CD8-positive, alpha-beta memory T cell (primary cell): ENCODE measurements around the gene MOB3B. TPM values are rescaled to one million over a fixed set of nuclear protein-coding genes. Genes with fewer than 3 reads are reported as not detected.
A peak's percentile ranks its signal among the peaks of the same experiment; 100 is the strongest.

Experiments
- CTCF ChIA-PET: fragments of 350-600 bp; sonication (Branson Sonifier 250); formaldehyde crosslinking; loops from one replicate; lab custom pipeline; 2021; ENCODE audit warnings: antibody characterized with exemption; lab: Charles Lee
- POLR2A ChIA-PET: fragments of 350-600 bp; sonication (Branson Sonifier 250); formaldehyde crosslinking; loops from one replicate; lab custom pipeline; 2021; ENCODE audit warnings: antibody characterized with exemption; lab: Charles Lee
- DNase-seq, 5 donors: peaks; one replicate each; pipeline versions ENCODE4 v3.0.0 to v3.0.0-alpha.2; 2020 to 2022; ENCODE audit warnings: mixed read lengths in 1 of 5
- H3K27ac ChIP-seq: one replicate; pipeline ENCODE4 v1.7.0; 2013; ENCODE audit warnings: low read depth, mild to moderate bottlenecking, low read length, moderate library complexity
- H3K27me3 ChIP-seq: 2 replicates; pipeline ENCODE4 v1.7.0; 2013; ENCODE audit warnings: low read length, mild to moderate bottlenecking; ENCODE audit not compliant: insufficient read depth, poor library complexity, severe bottlenecking
- H3K36me3 ChIP-seq: 2 replicates; pipeline ENCODE4 v1.7.0; 2013; ENCODE audit warnings: mild to moderate bottlenecking, low read length, moderate library complexity; ENCODE audit not compliant: insufficient read depth
- H3K4me1 ChIP-seq: 2 replicates; pipeline ENCODE4 v1.7.0; 2013; ENCODE audit warnings: mild to moderate bottlenecking, low read length, moderate library complexity; ENCODE audit not compliant: insufficient read depth
- H3K4me3 ChIP-seq: 2 replicates; pipeline ENCODE4 v1.7.0; 2013; ENCODE audit warnings: mild to moderate bottlenecking, low read length
- H3K9me3 ChIP-seq: 2 replicates; pipeline ENCODE4 v1.7.0; 2013; ENCODE audit warnings: mild to moderate bottlenecking, low read length
- H3K27ac Mint-ChIP-seq, 8 donors: one replicate each; pipeline ENCODE4 v1.8.0; 2020 to 2021; ENCODE audit warnings: mixed read lengths in 8 of 8, mild to moderate bottlenecking in 6 of 8, inconsistent platforms in 3 of 8, moderate library complexity in 3 of 8
- H3K27me3 Mint-ChIP-seq, 2 donors: one replicate each; pipeline ENCODE4 v1.8.0; 2020 to 2021; ENCODE audit warnings: mixed read lengths in 2 of 2, mild to moderate bottlenecking in 1 of 2, moderate library complexity in 1 of 2
- H3K36me3 Mint-ChIP-seq, 3 donors: one replicate each; pipeline ENCODE4 v1.8.0; 2020 to 2021; ENCODE audit warnings: mixed read lengths in 3 of 3, inconsistent platforms in 1 of 3, mild to moderate bottlenecking in 1 of 3
- H3K4me1 Mint-ChIP-seq, 3 donors: one replicate each; pipeline ENCODE4 v1.8.0; 2020 to 2021; ENCODE audit warnings: mixed read lengths in 3 of 3, inconsistent platforms in 1 of 3, mild to moderate bottlenecking in 1 of 3
- H3K4me3 Mint-ChIP-seq, 7 donors: one replicate each; pipeline ENCODE4 v1.8.0; 2020 to 2021; ENCODE audit warnings: mixed read lengths in 7 of 7, mild to moderate bottlenecking in 6 of 7, moderate library complexity in 4 of 7, inconsistent platforms in 2 of 7
- H3K9me3 Mint-ChIP-seq, 5 donors: one replicate each; pipeline ENCODE4 v1.8.0; 2020 to 2022; ENCODE audit warnings: mixed read lengths in 5 of 5, mild to moderate bottlenecking in 3 of 5, moderate library complexity in 2 of 5, inconsistent platforms in 1 of 5
- polyA plus RNA-seq: library from polyadenylated mRNA; unstranded; fragments of 300-500 nt; fragmentation: Illumina TruSeq; gene quantifications from one replicate; pipeline ENCODE4 v1.2.3, GENCODE V29; 2021
- total RNA-seq, 2 experiments: library from RNA; stranded (reverse); gene quantifications; one replicate each; pipeline ENCODE4 v1.2.3, GENCODE V29; 2021

The MOB3B gene
- total and polyA plus RNA-seq, 3 experiments from 2014 or later, result 0.07 to 0.29 (median 0.20) TPM

DNA sequence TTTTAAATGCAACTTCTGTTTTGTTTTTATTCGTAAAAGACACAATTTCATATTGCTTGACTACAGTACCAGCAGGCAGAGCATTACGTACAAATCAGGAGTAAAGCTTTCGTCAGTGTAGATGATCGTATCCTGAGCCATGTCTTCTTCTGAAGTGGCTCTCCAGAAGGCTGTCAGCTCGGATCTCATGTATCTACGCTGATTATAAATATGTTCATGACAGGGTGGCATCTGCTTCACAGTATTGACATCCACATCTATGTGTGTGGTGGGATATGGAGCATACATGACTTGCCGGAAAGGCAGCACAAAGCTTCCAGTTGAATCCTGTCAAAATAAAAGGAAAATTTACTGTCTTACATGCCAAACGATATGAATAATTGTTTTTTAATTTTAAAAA lies 26.9 kb upstream of the MOB3B start:
- no peaks in the 10 kb centered on the region for H3K9me3 Mint-ChIP-seq
- H3K27ac Mint-ChIP-seq, result no peak overlapping the region
- ChIA-PET CTCF (no interaction called here), POLR2A (no interaction called here)
- no peaks in the 10 kb centered on the region for H3K27me3 Mint-ChIP-seq
- H3K4me3 Mint-ChIP-seq, result no peak overlapping the region
- Histone ChIP-seq H3K4me3 (no peak overlapping the region), H3K9me3 (no peaks in the 10 kb centered on the region), H3K27ac (no peak overlapping the region), H3K4me1 (no peaks in the 10 kb centered on the region), H3K36me3 (peaks cover 10% of the 10 kb centered on the region), H3K27me3 (no peaks in the 10 kb centered on the region)
- no peak for DNase-seq
- peaks cover 0 to under 1% (median 0%) of the 10 kb centered on the region in 3 donors for H3K4me1 Mint-ChIP-seq
- peaks cover 12 to 71% (median 24%) of the 10 kb centered on the region in 3 donors for H3K36me3 Mint-ChIP-seq

DNA sequence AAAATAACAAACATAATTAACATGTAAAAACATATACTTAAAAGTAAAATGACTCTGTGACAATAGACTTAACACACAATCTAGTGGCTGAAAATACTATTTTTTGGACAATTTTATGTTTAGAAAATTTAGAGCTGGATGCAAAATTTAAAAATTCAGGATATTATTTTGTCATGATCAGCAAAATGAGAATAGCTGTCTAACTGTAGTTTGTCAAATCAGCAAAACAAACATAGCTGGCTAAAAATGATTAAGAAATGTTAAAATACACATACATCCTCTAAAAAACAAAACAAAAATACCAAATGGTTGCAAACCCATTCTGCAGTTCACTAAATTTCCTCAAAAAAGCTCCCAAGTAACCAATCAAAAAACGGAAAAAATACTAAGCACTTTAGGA lies 25.1 kb upstream of the MOB3B start:
- no peak overlapping the region for H3K4me3 Mint-ChIP-seq
- Histone ChIP-seq H3K27me3 (no peaks in the 10 kb centered on the region), H3K36me3 (peaks cover 5% of the 10 kb centered on the region), H3K27ac (no peak overlapping the region), H3K4me1 (no peaks in the 10 kb centered on the region), H3K9me3 (no peaks in the 10 kb centered on the region), H3K4me3 (no peak overlapping the region)
- no peaks in the 10 kb centered on the region for H3K27me3 Mint-ChIP-seq
- DNase-seq, result no peak
- H3K27ac Mint-ChIP-seq, result peak overlapping the region in 2 of 8 donors; percentile 7 to 65
- CTCF ChIA-PET, result no interaction called here
- H3K36me3 Mint-ChIP-seq, result peaks cover 12 to 71% (median 25%) of the 10 kb centered on the region in 3 donors
- POLR2A ChIA-PET, result no interaction called here
- H3K4me1 Mint-ChIP-seq, result no peaks in the 10 kb centered on the region
- no peaks in the 10 kb centered on the region for H3K9me3 Mint-ChIP-seq

DNA sequence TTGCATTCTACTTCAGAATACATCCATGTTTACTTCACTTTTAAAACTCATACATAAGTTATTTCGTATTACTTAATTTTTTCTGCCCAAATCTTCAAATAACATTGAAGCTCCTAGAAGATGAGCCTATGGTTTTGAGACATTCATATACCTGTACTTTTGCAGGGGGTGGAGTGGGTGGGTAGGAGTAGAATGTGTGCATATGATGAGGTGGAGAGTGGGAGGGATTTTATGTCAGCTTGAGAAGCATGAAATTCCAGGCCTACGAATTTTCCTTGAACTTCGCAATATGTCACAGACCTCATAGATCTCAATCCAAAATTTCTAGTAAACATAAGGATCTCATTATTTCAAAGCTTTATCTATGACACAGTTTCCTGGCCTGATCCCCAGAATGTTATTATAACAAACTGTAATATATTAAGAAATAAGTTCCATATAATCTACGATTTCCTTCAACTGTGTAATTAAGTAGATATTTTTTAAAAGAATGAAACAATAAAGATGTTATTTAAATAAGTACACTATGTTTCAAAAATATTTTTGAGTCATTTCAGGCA lies 19.7 kb upstream of the MOB3B start:
- Histone ChIP-seq H3K4me3 (no peak overlapping the region), H3K4me1 (no peaks in the 10 kb centered on the region), H3K27ac (no peak overlapping the region), H3K9me3 (no peaks in the 10 kb centered on the region), H3K36me3 (no peaks in the 10 kb centered on the region), H3K27me3 (no peaks in the 10 kb centered on the region)
- CTCF ChIA-PET, result no interaction called here
- no peak for DNase-seq
- no peak overlapping the region for H3K27ac Mint-ChIP-seq
- POLR2A ChIA-PET, result no interaction called here
- H3K4me1 Mint-ChIP-seq, result no peaks in the 10 kb centered on the region
- no peaks in the 10 kb centered on the region for H3K9me3 Mint-ChIP-seq
- H3K4me3 Mint-ChIP-seq, result no peak overlapping the region
- peaks cover 16 to 66% (median 26%) of the 10 kb centered on the region in 3 donors for H3K36me3 Mint-ChIP-seq
- H3K27me3 Mint-ChIP-seq, result no peaks in the 10 kb centered on the region

DNA sequence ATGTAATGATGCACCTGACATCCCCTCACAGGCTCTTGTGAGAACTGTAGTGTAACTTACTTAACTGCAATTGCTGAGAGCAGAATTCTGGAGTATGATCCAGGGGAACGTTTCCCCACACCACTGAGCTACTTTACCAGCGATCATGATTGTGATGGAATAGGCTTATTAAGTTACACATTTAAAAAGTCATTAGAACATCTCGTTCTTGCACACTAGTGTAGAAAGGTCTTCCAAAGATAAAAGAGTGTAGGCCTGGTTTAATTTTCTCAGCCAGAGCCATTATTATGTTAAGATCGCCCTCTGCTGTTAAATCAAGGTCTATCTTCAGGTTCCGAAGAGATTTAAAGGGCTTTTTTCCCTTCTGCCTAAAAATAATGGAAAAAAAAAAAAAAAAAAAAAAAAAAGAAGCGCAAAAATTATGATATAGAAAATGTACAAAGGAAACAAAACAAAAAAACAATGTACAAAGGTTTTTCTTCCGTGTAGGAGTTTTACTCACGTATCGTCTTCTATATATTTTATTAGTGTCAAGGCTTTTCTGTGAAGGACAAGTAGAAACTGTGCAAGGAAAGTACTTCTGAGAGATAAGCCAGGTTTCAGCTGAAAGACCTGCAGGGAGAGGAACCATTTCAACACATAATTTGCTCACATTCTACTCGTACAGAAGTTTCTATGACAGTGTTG lies 18.6 kb upstream of the MOB3B start:
- H3K27ac ChIP-seq, result no peak overlapping the region
- no peaks in the 10 kb centered on the region for H3K27me3 Mint-ChIP-seq
- no peak overlapping the region for H3K27ac Mint-ChIP-seq
- peaks cover 9 to 63% (median 17%) of the 10 kb centered on the region in 3 donors for H3K36me3 Mint-ChIP-seq
- no peak for DNase-seq
- H3K4me1 Mint-ChIP-seq, result no peaks in the 10 kb centered on the region
- H3K4me1 ChIP-seq, result no peaks in the 10 kb centered on the region
- H3K27me3 ChIP-seq, result no peaks in the 10 kb centered on the region
- H3K4me3 ChIP-seq, result no peak overlapping the region
- no peaks in the 10 kb centered on the region for H3K9me3 ChIP-seq
- no peak overlapping the region for H3K4me3 Mint-ChIP-seq
- ChIA-PET POLR2A (interaction anchor here (0.6 kb wide), 1 partner anchor 19 kb away, joined by 3 read pairs; no protein-coding TSS in a partner anchor), CTCF (no interaction called here)
- H3K36me3 ChIP-seq, result no peaks in the 10 kb centered on the region
- H3K9me3 Mint-ChIP-seq, result no peaks in the 10 kb centered on the region

DNA sequence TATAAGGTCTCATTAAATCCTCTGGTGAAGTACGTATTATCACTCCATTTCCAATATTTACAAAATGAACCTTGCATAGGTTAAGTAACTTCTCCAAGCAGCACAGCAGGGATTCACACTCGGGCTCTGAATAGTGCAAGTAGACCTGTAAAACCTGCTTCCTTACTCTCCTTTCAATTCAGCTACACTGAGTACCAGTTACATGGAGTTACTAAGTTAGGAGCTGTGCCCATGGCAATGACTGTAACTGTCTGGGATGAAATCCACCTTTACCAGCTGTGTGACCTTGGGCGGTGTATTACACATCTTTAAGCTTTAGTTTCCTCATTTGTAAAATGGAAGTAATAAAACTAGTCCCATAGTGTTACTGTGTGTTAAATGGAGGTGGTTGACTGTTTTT lies 15.9 kb upstream of the MOB3B start:
- POLR2A ChIA-PET, result no interaction called here
- Histone ChIP-seq H3K4me3 (no peak overlapping the region), H3K27ac (no peak overlapping the region), H3K27me3 (no peaks in the 10 kb centered on the region), H3K9me3 (no peaks in the 10 kb centered on the region), H3K36me3 (no peaks in the 10 kb centered on the region), H3K4me1 (no peaks in the 10 kb centered on the region)
- peaks cover 10 to 58% (median 13%) of the 10 kb centered on the region in 3 donors for H3K36me3 Mint-ChIP-seq
- no peak overlapping the region for H3K4me3 Mint-ChIP-seq
- DNase-seq, result no peak
- CTCF ChIA-PET, result interaction anchor here (1.1 kb wide), 1 partner anchor 16 kb away, joined by 5 read pairs; the partner anchor contains the start of gene MOB3B
- H3K27me3 Mint-ChIP-seq, result no peaks in the 10 kb centered on the region
- no peaks in the 10 kb centered on the region for H3K4me1 Mint-ChIP-seq
- H3K27ac Mint-ChIP-seq, result no peak overlapping the region
- H3K9me3 Mint-ChIP-seq, result no peaks in the 10 kb centered on the region

DNA sequence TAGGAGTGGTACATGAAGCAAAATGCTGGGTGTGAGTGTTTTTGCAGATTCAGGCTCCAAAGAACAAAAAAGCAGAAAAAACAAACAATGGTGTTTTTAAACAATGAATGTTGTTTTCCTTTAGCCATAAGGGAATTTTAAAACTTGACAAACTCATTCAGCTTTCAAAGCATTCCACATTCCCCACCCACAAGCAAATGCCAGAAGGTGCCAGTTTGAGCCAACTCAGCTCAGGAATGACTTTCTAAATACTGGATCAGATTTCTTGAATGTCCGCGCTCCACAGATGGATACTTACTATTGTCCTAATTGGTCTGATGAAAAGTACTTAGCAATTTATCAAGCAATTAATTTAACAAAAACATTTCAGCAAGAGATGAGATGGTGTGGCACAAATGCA lies 12.9 kb upstream of the MOB3B start:
- POLR2A ChIA-PET, result no interaction called here
- no peak overlapping the region for H3K27ac Mint-ChIP-seq
- CTCF ChIA-PET, result interaction anchor here (2.2 kb wide), 1 partner anchor 13 kb away, joined by 7 read pairs; the partner anchor contains the start of gene MOB3B
- H3K4me1 Mint-ChIP-seq, result no peaks in the 10 kb centered on the region
- H3K36me3 ChIP-seq, result no peaks in the 10 kb centered on the region
- H3K36me3 Mint-ChIP-seq, result peaks cover 10 to 40% (median 15%) of the 10 kb centered on the region in 3 donors
- no peak overlapping the region for H3K27ac ChIP-seq
- H3K27me3 ChIP-seq, result no peaks in the 10 kb centered on the region
- no peak overlapping the region for H3K4me3 Mint-ChIP-seq
- no peaks in the 10 kb centered on the region for H3K9me3 Mint-ChIP-seq
- no peaks in the 10 kb centered on the region for H3K9me3 ChIP-seq
- no peak overlapping the region for H3K4me3 ChIP-seq
- no peak for DNase-seq
- no peaks in the 10 kb centered on the region for H3K27me3 Mint-ChIP-seq
- no peaks in the 10 kb centered on the region for H3K4me1 ChIP-seq

DNA sequence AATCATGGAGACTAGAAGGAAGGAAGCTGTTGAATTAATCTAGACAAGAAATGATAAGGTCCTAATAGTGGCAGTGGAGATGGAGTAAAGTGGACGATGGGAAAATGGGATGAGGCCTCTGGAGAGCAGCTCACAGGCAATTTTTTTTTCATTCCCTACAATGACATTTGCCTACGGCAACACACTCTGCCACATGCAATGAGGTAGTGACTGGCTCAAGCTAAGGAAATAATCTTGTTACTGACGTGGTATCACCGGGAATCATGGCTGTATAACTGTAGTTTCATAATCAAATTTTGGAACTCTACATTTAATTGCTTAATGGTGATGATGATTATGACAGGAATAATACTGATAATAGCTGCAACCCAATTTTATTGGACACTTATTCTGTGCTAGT lies 12.1 kb upstream of the MOB3B start:
- H3K27ac Mint-ChIP-seq, result no peak overlapping the region
- POLR2A ChIA-PET, result no interaction called here

DNA sequence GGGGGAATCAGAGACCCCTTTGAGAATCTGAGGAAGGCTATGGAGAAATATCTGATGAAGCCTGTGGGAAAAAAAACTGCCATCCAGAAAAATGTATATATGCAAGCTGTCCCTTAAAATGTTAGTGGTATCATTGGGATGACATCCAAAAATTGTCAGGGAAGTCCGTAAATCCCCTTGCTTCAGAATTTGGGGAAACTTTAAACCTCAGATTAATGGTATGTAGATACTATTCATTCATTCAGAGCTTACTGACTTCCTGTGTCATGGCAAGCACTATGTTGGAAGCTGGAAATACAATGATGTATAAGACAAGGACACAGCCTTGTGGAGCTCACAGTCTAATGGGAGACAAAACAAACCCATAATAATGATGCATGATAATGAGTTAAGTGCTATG lies 10.9 kb upstream of the MOB3B start:
- Histone ChIP-seq H3K9me3 (no peaks in the 10 kb centered on the region), H3K4me1 (no peaks in the 10 kb centered on the region), H3K4me3 (no peak overlapping the region), H3K27ac (no peak overlapping the region), H3K36me3 (no peaks in the 10 kb centered on the region), H3K27me3 (no peaks in the 10 kb centered on the region)
- peaks cover 10 to 35% (median 17%) of the 10 kb centered on the region in 3 donors for H3K36me3 Mint-ChIP-seq
- ChIA-PET CTCF (interaction anchor here (2.5 kb wide), 1 partner anchor 10 kb away, joined by 12 read pairs; the partner anchor contains the start of gene MOB3B), POLR2A (no interaction called here)
- no peak overlapping the region for H3K27ac Mint-ChIP-seq
- no peaks in the 10 kb centered on the region for H3K27me3 Mint-ChIP-seq
- H3K4me1 Mint-ChIP-seq, result no peaks in the 10 kb centered on the region
- H3K4me3 Mint-ChIP-seq, result no peak overlapping the region
- H3K9me3 Mint-ChIP-seq, result no peaks in the 10 kb centered on the region
- DNase-seq, result no peak

More for the DNA sequence above, 12.1 kb upstream of the MOB3B start:
- peaks cover 10 to 33% (median 15%) of the 10 kb centered on the region in 3 donors for H3K36me3 Mint-ChIP-seq
- Histone ChIP-seq H3K27me3 (no peaks in the 10 kb centered on the region), H3K4me3 (no peak overlapping the region), H3K9me3 (no peaks in the 10 kb centered on the region), H3K27ac (no peak overlapping the region), H3K36me3 (no peaks in the 10 kb centered on the region), H3K4me1 (no peaks in the 10 kb centered on the region)
- no peaks in the 10 kb centered on the region for H3K4me1 Mint-ChIP-seq
- H3K9me3 Mint-ChIP-seq, result no peaks in the 10 kb centered on the region
- CTCF ChIA-PET, result interaction anchor here (2.2 kb wide), 1 partner anchor 12 kb away, joined by 7 read pairs; the partner anchor contains the start of gene MOB3B
- no peaks in the 10 kb centered on the region for H3K27me3 Mint-ChIP-seq
- no peak for DNase-seq
- H3K4me3 Mint-ChIP-seq, result no peak overlapping the region
